ENCODE measurements around the gene LRRC46.

Gene LRRC46

GRCh38 chr17:47877368-47878034 lies 46.0 kb downstream of the LRRC46 start:
- no peak overlapping the region for H3K4me3 ChIP-seq (ENCODE audit: low read length)
- no peak for DNase-seq (ENCODE audit: low read depth)
- TF ChIP-seq, protein P1, sequence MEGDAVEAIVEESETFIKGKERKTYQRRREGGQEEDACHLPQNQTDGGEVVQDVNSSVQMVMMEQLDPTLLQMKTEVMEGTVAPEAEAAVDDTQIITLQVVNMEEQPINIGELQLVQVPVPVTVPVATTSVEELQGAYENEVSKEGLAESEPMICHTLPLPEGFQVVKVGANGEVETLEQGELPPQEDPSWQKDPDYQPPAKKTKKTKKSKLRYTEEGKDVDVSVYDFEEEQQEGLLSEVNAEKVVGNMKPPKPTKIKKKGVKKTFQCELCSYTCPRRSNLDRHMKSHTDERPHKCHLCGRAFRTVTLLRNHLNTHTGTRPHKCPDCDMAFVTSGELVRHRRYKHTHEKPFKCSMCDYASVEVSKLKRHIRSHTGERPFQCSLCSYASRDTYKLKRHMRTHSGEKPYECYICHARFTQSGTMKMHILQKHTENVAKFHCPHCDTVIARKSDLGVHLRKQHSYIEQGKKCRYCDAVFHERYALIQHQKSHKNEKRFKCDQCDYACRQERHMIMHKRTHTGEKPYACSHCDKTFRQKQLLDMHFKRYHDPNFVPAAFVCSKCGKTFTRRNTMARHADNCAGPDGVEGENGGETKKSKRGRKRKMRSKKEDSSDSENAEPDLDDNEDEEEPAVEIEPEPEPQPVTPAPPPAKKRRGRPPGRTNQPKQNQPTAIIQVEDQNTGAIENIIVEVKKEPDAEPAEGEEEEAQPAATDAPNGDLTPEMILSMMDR (IDR thresholded peaks at IDR 0.05; ENCODE audit: insufficient read depth, low read depth, low read length, missing control alignments): no peak

GRCh38 chr17:47878203-47879027 lies 46.9 kb downstream of the LRRC46 start:
- TF ChIP-seq, protein P1 (IDR thresholded peaks at IDR 0.05; ENCODE audit: insufficient read depth, low read depth, low read length, missing control alignments): no peak
- H3K4me3 ChIP-seq (ENCODE audit: low read length): no peak overlapping the region
- no peak for DNase-seq (ENCODE audit: low read depth)

DNA sequence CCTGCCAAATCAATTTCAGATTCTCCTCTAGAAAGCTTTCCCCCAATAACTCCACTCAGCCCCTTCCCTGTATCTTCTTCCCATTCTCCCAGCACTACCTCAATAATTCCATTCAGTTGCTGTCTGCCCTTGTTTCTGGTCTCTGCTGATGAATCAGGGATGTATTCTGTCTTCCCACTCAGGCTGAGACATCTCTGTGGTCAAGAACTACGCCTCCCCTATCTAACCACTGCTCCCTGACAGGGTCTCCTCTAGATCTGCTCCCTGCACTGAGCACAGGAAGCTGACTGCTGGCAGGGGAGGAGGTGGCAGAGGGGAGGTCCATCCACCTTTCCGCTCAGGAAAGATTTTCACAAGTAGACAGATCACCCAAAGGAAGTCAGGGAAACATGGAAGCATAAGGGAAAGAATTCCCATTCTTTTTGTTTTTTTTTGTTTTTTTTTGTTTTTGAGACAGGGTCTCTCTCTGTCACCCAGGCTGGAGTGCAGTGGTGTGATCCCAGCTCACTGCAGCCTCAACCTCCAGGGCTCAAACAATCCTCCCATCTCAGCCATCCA lies 47.6 kb downstream of the LRRC46 start:
- no peak for DNase-seq (ENCODE audit: low read depth)
- no peak overlapping the region for H3K4me3 ChIP-seq (ENCODE audit: low read length)
- TF ChIP-seq, protein P1 (IDR thresholded peaks at IDR 0.05; ENCODE audit: insufficient read depth, low read depth, low read length, missing control alignments): no peak

DNA sequence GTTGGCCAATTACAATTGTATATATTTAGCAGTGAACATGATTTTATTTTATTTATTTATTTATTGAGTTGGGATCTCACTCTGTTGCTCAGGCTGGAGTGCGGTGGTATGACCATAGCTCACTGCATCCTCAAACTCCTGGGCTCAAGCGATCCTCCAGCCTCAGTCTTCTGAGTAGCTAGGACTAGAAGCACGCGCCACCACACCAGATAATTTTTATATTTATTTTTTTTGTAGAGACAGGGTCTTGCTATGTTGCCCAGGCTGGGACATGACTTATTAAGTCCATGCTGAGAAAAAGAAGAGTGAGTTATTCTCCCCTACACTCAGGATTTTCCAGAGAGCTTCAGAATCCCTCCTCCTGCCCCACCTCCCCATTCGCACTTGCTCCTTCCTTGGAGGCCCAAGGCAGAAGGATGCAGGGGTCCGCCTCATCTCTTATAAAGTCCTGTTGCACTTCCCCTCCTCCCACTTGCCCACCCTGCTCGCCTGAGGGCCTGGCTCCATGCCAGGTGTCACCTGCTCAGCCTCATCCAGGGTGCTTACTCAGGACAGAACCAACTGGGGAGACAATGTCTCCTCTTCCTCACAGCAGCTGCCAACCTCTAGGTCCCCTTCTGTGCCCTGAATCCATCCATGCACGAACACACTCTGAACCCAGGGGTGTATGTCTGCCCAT lies 48.4 kb downstream of the LRRC46 start:
- H3K4me3 ChIP-seq (ENCODE audit: low read length): no peak overlapping the region
- TF ChIP-seq, protein P1 (IDR thresholded peaks at IDR 0.05; ENCODE audit: insufficient read depth, low read depth, low read length, missing control alignments): no peak
- no peak for DNase-seq (ENCODE audit: low read depth)

DNA sequence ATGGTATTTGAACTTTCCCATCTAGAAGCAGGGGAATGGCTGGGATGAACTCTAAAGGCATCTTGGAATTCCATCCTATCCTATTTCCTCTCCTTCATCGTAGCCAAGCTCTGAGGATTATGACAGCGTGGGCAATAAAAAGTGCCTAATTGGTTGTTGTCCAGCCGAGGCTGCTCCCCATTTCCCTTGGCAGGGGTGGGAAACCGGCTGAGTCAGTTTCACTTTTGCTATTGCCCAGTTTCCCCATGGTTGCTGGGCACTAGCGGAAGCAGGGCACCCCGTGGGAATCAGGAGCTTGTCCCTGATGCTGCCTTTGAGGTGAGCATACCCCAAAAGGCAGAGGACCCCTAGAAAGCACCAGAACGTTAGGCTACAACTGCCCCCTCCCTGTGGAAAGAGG lies 50.8 kb downstream of the LRRC46 start:
- no peak for DNase-seq (ENCODE audit: low read depth)
- no peak overlapping the region for H3K4me3 ChIP-seq (ENCODE audit: low read length)
- TF ChIP-seq, protein P1 (IDR thresholded peaks at IDR 0.05; ENCODE audit: insufficient read depth, low read depth, low read length, missing control alignments): no peak

GRCh38 chr17:47882695-47883588 lies 51.5 kb downstream of the LRRC46 start:
- DNase-seq (ENCODE audit: low read depth): no peak
- no peak overlapping the region for H3K4me3 ChIP-seq (ENCODE audit: low read length)
- TF ChIP-seq, protein P1 (IDR thresholded peaks at IDR 0.05; ENCODE audit: insufficient read depth, low read depth, low read length, missing control alignments): no peak

Data from epithelial cell of esophagus (primary cell).